SJSA1 (cell line): ENCODE results near the gene PCGF3. TPM values are rescaled to one million over a fixed set of nuclear protein-coding genes. Genes with fewer than 3 reads are reported as not detected.
"Not testable (repeated sequence)": the region's sequence is repeated elsewhere in the genome, so short reads cannot be mapped to it uniquely, and the experiment has no call there.

Source experiments
- DNase-seq, 2 experiments: peaks; one replicate each; pipeline ENCODE4 v3.0.0-alpha.2; 2015 to 2020; ENCODE audit warnings: low spot score in 2 of 2, low read depth in 1 of 2
- H3K27ac ChIP-seq: fragments of 250-450 bp; sonication (Bioruptor Pico); 2 replicates; pipeline ENCODE4 v1.5.1; 2020; ENCODE audit warnings: mild to moderate bottlenecking, moderate library complexity
- H3K27me3 ChIP-seq: fragments of 250-450 bp; sonication (Bioruptor Pico); replicated peaks from 2 replicates; pipeline ENCODE4 v1.5.1; 2020; ENCODE audit warnings: mild to moderate bottlenecking, moderate library complexity
- H3K36me3 ChIP-seq: fragments of 250-450 bp; sonication (Bioruptor Pico); 2 replicates; pipeline ENCODE4 v1.5.1; 2020; ENCODE audit warnings: mild to moderate bottlenecking
- H3K4me1 ChIP-seq: fragments of 250-450 bp; sonication (Bioruptor Pico); replicated peaks from 2 replicates; pipeline ENCODE4 v1.6.1; 2021; ENCODE audit warnings: mild to moderate bottlenecking
- H3K4me3 ChIP-seq: fragments of 250-450 bp; sonication (Bioruptor Pico); 2 replicates; pipeline ENCODE4 v1.5.1; 2020; ENCODE audit warnings: mild to moderate bottlenecking
- H3K9me3 ChIP-seq: fragments of 250-450 bp; sonication (Bioruptor Pico); replicated peaks from 2 replicates; pipeline ENCODE4 v1.5.1; 2020; ENCODE audit warnings: mild to moderate bottlenecking
- total RNA-seq: library from RNA; depleted of rRNA; stranded (reverse); fragments of >200 nt; shearing (Covaris generic); gene quantifications from 2 replicates; pipeline ENCODE4 v1.2.3, GENCODE V29; 2014

The PCGF3 gene
- total RNA-seq, 1 experiment from 2014 or later: 24.8 TPM

- no peak for DNase-seq
- Histone ChIP-seq H3K4me3 (no peak overlapping the region), H3K9me3 (no peaks in the 10 kb centered on the region), H3K4me1 (no peaks in the 10 kb centered on the region), H3K27me3 (no peaks in the 10 kb centered on the region), H3K27ac (no peak overlapping the region), H3K36me3 (no peaks in the 10 kb centered on the region)
Observed at GRCh38 chr4:692771-693554, 12.7 kb upstream of the PCGF3 start.

GRCh38 chr4:694341-694940, 11.2 kb upstream of the PCGF3 start:
- DNase-seq, H3K4me3 ChIP-seq, H3K9me3 ChIP-seq, H3K4me1 ChIP-seq, H3K27me3 ChIP-seq, H3K27ac ChIP-seq, H3K36me3 ChIP-seq: not testable (repeated sequence)

- Histone ChIP-seq H3K4me3 (no peak overlapping the region), H3K36me3 (no peaks in the 10 kb centered on the region), H3K27ac (no peak overlapping the region), H3K27me3 (no peaks in the 10 kb centered on the region), H3K4me1 (no peaks in the 10 kb centered on the region), H3K9me3 (no peaks in the 10 kb centered on the region)
- no peak for DNase-seq
Observed at GRCh38 chr4:699816-700580, 5.6 kb upstream of the PCGF3 start.

- H3K27ac ChIP-seq: no peak overlapping the region
- DNase-seq: no peak
- no peak overlapping the region for H3K4me3 ChIP-seq
- no peaks in the 10 kb centered on the region for H3K27me3 ChIP-seq
- no peaks in the 10 kb centered on the region for H3K9me3 ChIP-seq
- H3K36me3 ChIP-seq: peaks cover 1% of the 10 kb centered on the region; the same call in 1 of the 2 replicates
- H3K4me1 ChIP-seq: no peaks in the 10 kb centered on the region
Observed at GRCh38 chr4:700587-701264, 4.9 kb upstream of the PCGF3 start.

- Histone ChIP-seq H3K27ac (no peak overlapping the region), H3K27me3 (no peaks in the 10 kb centered on the region), H3K4me1 (no peaks in the 10 kb centered on the region), H3K36me3 (peaks cover 3% of the 10 kb centered on the region; the same call in 1 of the 2 replicates), H3K9me3 (no peaks in the 10 kb centered on the region), H3K4me3 (no peak overlapping the region)
- DNase-seq: no peak
Observed at GRCh38 chr4:702618-703048, 3.0 kb upstream of the PCGF3 start.

GRCh38 chr4:703336-704197, 2.1 kb upstream of the PCGF3 start:
- Histone ChIP-seq H3K4me1 (no peaks in the 10 kb centered on the region), H3K4me3 (no peak overlapping the region), H3K27me3 (no peaks in the 10 kb centered on the region)

GRCh38 chr4:704198-704891, 1.3 kb upstream of the PCGF3 start:
- Histone ChIP-seq H3K36me3 (peaks cover 3% of the 10 kb centered on the region; the same call in 1 of the 2 replicates), H3K4me1 (no peaks in the 10 kb centered on the region), H3K4me3 (no peak overlapping the region), H3K27ac (no peak overlapping the region), H3K27me3 (no peaks in the 10 kb centered on the region), H3K9me3 (no peaks in the 10 kb centered on the region)
- no peak for DNase-seq

More at GRCh38 chr4:703336-704197, 2.1 kb upstream of the PCGF3 start:
- Histone ChIP-seq H3K9me3 (no peaks in the 10 kb centered on the region), H3K27ac (no peak overlapping the region), H3K36me3 (peaks cover 3% of the 10 kb centered on the region; the same call in 1 of the 2 replicates)
- DNase-seq: no peak

- Histone ChIP-seq H3K4me1 (no peaks in the 10 kb centered on the region), H3K9me3 (no peaks in the 10 kb centered on the region), H3K36me3 (peaks cover 3% of the 10 kb centered on the region; the same call in 1 of the 2 replicates), H3K4me3 (no peak overlapping the region), H3K27me3 (no peaks in the 10 kb centered on the region), H3K27ac (no peak overlapping the region)
- DNase-seq: no peak
Observed at GRCh38 chr4:704971-705277, 708 bp upstream of the PCGF3 start.

- H3K36me3 ChIP-seq, H3K9me3 ChIP-seq, H3K4me1 ChIP-seq, H3K27me3 ChIP-seq, DNase-seq: not testable (repeated sequence)
- Histone ChIP-seq H3K4me3 (peak overlapping the region; percentile 92), H3K27ac (peak overlapping the region; percentile 88)
Observed at GRCh38 chr4:706083-706633, 526 bp downstream of the PCGF3 start.

- DNase-seq: no peak
- Histone ChIP-seq H3K36me3 (peaks cover 3% of the 10 kb centered on the region; the same call in 1 of the 2 replicates), H3K27me3 (no peaks in the 10 kb centered on the region), H3K4me3 (no peak overlapping the region), H3K27ac (no peak overlapping the region), H3K9me3 (no peaks in the 10 kb centered on the region), H3K4me1 (no peaks in the 10 kb centered on the region)
Observed at GRCh38 chr4:706834-707598, 1.4 kb downstream of the PCGF3 start.

GRCh38 chr4:707929-708630, 2.4 kb downstream of the PCGF3 start:
- Histone ChIP-seq H3K27me3 (no peaks in the 10 kb centered on the region), H3K9me3 (no peaks in the 10 kb centered on the region), H3K27ac (no peak overlapping the region), H3K4me3 (no peak overlapping the region), H3K4me1 (no peaks in the 10 kb centered on the region), H3K36me3 (peaks cover 3% of the 10 kb centered on the region; the same call in 1 of the 2 replicates)
- no peak for DNase-seq
